Thymus (tissue), 11 donors: ENCODE measurements around the gene MAGI3. TPM values are rescaled to one million over a fixed set of nuclear protein-coding genes. Genes with fewer than 3 reads are reported as not detected.

Experiments used
- DNase-seq, 9 donors: peaks; one replicate each; pipeline ENCODE4 v3.0.0-alpha.2; 2013; ENCODE audit warnings: low spot score in 9 of 9, low read depth in 6 of 9, missing footprints in 1 of 9
- H3K27ac ChIP-seq, 2 donors: one replicate each; pipeline ENCODE4 v1.5.1; 2013; ENCODE audit warnings: control low read depth in 1 of 2, low read depth in 1 of 2, low read length in 1 of 2, mild to moderate bottlenecking in 1 of 2, moderate library complexity in 1 of 2
- H3K27me3 ChIP-seq, 2 donors: one replicate each; pipeline ENCODE4 v1.5.1; 2013; ENCODE audit warnings: low read length in 1 of 2; ENCODE audit not compliant: control insufficient read depth in 2 of 2, insufficient read depth in 1 of 2
- H3K36me3 ChIP-seq, 2 donors: one replicate each; pipeline ENCODE4 v1.5.1; 2013; ENCODE audit warnings: low read length in 1 of 2, mild to moderate bottlenecking in 1 of 2, moderate library complexity in 1 of 2; ENCODE audit not compliant: control insufficient read depth in 2 of 2, insufficient read depth in 2 of 2
- H3K4me1 ChIP-seq, 2 donors: one replicate each; pipeline ENCODE4 v1.5.1; 2013; ENCODE audit warnings: low read length in 2 of 2; ENCODE audit not compliant: control insufficient read depth in 2 of 2, insufficient read depth in 2 of 2
- H3K4me3 ChIP-seq, 2 donors: one replicate each; pipeline ENCODE4 v1.5.1; 2013; ENCODE audit warnings: low read length in 2 of 2, control low read depth in 1 of 2, mild to moderate bottlenecking in 1 of 2
- H3K9me3 ChIP-seq, 2 donors: one replicate each; pipeline ENCODE4 v1.5.1; 2013; ENCODE audit warnings: low read length in 1 of 2, mild to moderate bottlenecking in 1 of 2; ENCODE audit not compliant: control insufficient read depth in 2 of 2, insufficient read depth in 1 of 2
- WGBS: extraction: QIAGEN DNeasy Blood & Tissue Kit; methylation state at CpG from one replicate; pipeline ENCODE4 v1.1.7; 2013; 5-methylcytosine and 5-hydroxymethylcytosine counted together
- polyA plus RNA-seq: library from polyadenylated mRNA; stranded (reverse); fragments of 200-250 nt; gene quantifications from one replicate; pipeline ENCODE4 v1.2.3, GENCODE V29; 2013
- total RNA-seq: library from RNA; stranded (reverse); fragments of 120-200 nt; gene quantifications from one replicate; pipeline ENCODE4 v1.2.4, GENCODE V29; 2013
- donor health status: healthy.

MAGI3 gene
- total and polyA plus RNA-seq, 2 donors, result 4.6 to 6.5 TPM

- no peak for DNase-seq
- Histone ChIP-seq H3K4me3 (no peak overlapping the region), H3K36me3 (no peaks in the 10 kb centered on the region), H3K27ac (no peak overlapping the region), H3K9me3 (no peaks in the 10 kb centered on the region), H3K27me3 (no peaks in the 10 kb centered on the region), H3K4me1 (no peaks in the 10 kb centered on the region)
- 96% methylated on average over 4 of the region's 4 CpGs for WGBS
Measured at GRCh38 chr1:113672491-113672890, 282.2 kb downstream of the MAGI3 start.

GRCh38 chr1:113674591-113674990 is 284.3 kb downstream of the MAGI3 start:
- Histone ChIP-seq H3K27me3 (no peaks in the 10 kb centered on the region), H3K36me3 (no peaks in the 10 kb centered on the region), H3K4me1 (no peaks in the 10 kb centered on the region), H3K27ac (no peak overlapping the region), H3K4me3 (no peak overlapping the region), H3K9me3 (no peaks in the 10 kb centered on the region)
- DNase-seq, result no peak
- 96% methylated on average over 1 of the region's 1 CpG for WGBS

DNA sequence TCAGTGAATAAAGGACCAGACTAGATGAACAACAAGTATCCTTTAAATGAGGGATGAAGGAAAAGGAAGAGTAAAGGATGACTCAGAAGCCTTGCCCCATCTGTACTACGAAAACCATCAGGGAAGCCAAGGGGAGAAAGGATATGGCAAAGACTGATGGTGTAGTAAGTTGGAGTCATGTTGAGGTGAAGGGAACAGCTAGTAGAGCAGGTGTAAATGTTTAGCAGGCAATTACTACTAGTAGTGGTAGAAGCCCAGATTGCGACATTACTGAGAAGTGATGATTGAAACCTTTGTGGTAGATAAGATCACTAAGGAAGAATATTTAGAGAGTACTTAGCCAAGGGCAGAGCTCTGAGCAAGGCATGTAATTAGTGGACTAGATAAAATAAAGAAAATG is 285.0 kb downstream of the MAGI3 start:
- Histone ChIP-seq H3K4me3 (no peak overlapping the region), H3K36me3 (no peaks in the 10 kb centered on the region), H3K4me1 (no peaks in the 10 kb centered on the region), H3K27ac (no peak overlapping the region), H3K9me3 (no peaks in the 10 kb centered on the region), H3K27me3 (no peaks in the 10 kb centered on the region)
- WGBS, result over 99% methylated on average over 2 of the region's 2 CpGs
- no peak for DNase-seq

DNA sequence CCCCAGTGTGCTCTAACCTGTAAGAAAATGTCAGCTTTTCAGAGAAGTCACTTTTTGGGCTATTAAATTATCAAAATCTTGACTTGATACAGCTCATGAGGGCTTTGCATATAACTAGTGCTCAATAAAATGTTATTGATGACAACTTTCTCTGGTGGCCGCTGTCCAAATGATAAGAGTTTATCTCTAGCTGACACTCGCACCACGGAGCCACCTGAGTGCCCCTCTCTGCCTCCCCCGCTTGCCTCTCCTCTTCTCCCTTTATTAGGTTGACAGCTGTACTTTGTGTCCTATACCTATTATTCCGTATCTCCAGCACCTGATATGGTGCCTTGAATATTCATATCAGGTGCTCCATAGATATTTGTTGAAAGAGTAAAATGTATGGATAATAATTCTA is 286.2 kb downstream of the MAGI3 start:
- 99% methylated on average over 5 of the region's 5 CpGs for WGBS
- no peaks in the 10 kb centered on the region for H3K27me3 ChIP-seq
- H3K4me1 ChIP-seq, result no peaks in the 10 kb centered on the region
- no peaks in the 10 kb centered on the region for H3K9me3 ChIP-seq
- no peak overlapping the region for H3K27ac ChIP-seq
- DNase-seq, result no peak
- no peaks in the 10 kb centered on the region for H3K36me3 ChIP-seq
- H3K4me3 ChIP-seq, result no peak overlapping the region

DNA sequence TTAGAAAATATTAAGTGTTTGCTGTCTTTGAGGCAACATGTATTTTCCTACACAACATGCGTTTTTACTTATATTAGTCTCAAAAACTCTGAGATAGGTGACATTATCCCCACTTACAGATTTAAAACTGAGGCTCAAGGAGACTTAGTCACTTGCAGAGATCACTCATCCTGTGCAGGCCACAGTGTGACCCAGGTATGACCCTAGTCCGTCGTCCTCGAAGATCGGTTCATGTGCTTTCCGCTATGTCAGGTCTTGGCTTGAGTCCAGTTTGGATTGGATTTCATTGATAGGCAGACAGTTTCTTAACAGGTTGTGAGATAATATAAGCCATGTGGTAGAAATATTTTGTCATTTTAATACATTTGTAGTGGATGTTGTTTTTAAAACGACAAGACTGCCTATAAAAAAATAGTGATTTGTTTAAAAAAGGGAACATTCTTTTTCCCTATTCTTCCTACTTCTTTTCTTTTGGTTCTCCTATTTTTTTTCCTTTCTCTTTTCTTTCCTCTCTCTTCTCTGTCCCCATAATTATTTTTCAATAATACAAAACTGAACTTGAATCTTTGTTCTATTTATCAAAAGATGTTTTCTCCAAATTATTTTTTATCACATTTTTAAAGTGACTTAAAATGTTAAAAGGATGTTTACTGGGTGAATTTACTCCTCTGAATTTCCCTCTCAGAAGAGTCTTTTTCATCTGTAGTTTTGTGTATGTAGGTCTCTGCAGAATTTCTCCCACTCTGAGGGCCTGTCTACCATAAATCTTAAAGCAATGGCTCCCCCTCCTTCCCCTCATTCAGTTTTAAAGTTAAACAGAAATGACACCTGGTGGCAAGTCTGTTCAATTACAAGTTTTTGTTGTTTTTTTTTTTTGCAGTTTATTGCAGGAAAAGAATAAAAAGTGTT is 287.2 kb downstream of the MAGI3 start:
- DNase-seq, result peak in 8 of 9 donors; percentile 14 to 57 (median 23)
- Histone ChIP-seq H3K4me1 (no peaks in the 10 kb centered on the region), H3K27me3 (no peaks in the 10 kb centered on the region), H3K9me3 (no peaks in the 10 kb centered on the region), H3K27ac (no peak overlapping the region), H3K36me3 (no peaks in the 10 kb centered on the region), H3K4me3 (no peak overlapping the region)
- 93% methylated on average over 7 of the region's 7 CpGs for WGBS

GRCh38 chr1:113678159-113678469 is 287.8 kb downstream of the MAGI3 start:
- H3K4me1 ChIP-seq, result no peaks in the 10 kb centered on the region
- H3K27me3 ChIP-seq, result no peaks in the 10 kb centered on the region
- H3K9me3 ChIP-seq, result no peaks in the 10 kb centered on the region
- H3K4me3 ChIP-seq, result no peak overlapping the region
- DNase-seq, result no peak
- H3K27ac ChIP-seq, result no peak overlapping the region
- no peaks in the 10 kb centered on the region for H3K36me3 ChIP-seq

- 98% methylated on average over 7 of the region's 7 CpGs for WGBS
- H3K27ac ChIP-seq, result no peak overlapping the region
Measured at GRCh38 chr1:113681596-113682337, 291.5 kb downstream of the MAGI3 start.

DNA sequence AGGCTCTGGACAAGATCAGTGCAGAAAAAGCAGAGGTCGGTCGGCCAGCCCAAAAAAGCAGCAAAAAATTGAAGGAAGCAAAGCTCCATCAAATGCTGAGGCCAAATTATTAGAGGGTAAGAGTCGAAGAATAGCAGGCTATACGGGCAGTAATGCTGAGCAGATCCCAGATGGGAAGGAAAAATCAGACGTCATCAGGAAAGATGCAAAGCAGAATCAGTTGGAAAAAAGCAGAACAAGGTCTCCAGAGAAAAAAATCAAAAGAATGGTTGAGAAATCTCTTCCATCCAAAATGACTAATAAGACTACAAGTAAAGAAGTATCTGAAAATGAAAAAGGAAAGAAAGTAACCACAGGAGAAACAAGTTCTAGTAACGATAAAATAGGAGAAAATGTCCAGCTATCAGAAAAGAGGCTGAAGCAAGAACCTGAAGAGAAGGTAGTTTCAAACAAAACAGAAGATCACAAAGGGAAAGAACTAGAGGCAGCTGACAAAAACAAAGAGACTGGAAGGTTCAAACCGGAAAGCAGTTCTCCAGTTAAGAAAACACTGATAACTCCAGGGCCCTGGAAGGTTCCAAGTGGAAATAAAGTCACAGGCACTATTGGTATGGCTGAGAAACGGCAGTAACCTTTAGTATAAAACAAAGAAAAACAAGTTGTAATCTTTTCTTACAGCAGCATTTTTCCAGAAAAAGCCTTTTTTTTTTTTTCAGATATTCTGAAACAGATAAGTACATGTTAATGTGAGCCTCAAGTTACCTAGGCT is 293.3 kb downstream of the MAGI3 start:
- no peaks in the 10 kb centered on the region for H3K4me1 ChIP-seq
- WGBS, result 89% methylated on average over 8 of the region's 8 CpGs
- no peak for DNase-seq
- H3K27ac ChIP-seq, result no peak overlapping the region
- no peaks in the 10 kb centered on the region for H3K36me3 ChIP-seq
- no peak overlapping the region for H3K4me3 ChIP-seq
- no peaks in the 10 kb centered on the region for H3K27me3 ChIP-seq
- no peaks in the 10 kb centered on the region for H3K9me3 ChIP-seq

More at GRCh38 chr1:113681596-113682337, 291.5 kb downstream of the MAGI3 start:
- H3K9me3 ChIP-seq, result no peaks in the 10 kb centered on the region
- H3K4me3 ChIP-seq, result no peak overlapping the region
- DNase-seq, result no peak
- no peaks in the 10 kb centered on the region for H3K27me3 ChIP-seq
- H3K4me1 ChIP-seq, result no peaks in the 10 kb centered on the region
- H3K36me3 ChIP-seq, result no peaks in the 10 kb centered on the region

DNA sequence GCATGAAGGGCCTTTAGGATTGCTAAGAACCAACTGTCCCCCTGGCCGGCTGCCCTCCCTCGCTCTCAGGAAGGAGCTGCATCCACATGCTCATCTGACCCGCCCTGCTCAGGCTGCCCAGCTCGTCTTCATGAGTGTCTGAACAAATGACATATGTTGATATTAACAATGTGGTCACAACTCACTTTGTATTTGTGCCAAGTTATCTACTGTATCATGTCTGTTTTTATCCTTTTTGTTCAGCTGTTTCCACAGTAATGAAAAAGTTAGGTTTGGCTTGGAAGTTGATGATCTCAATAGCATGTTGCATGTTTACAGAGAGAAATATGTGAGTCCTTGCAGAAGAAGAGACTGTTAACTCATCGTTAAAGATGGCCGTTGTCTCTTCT is 293.8 kb downstream of the MAGI3 start:
- Histone ChIP-seq H3K4me3 (no peak overlapping the region), H3K27me3 (no peaks in the 10 kb centered on the region), H3K9me3 (no peaks in the 10 kb centered on the region), H3K4me1 (no peaks in the 10 kb centered on the region), H3K36me3 (no peaks in the 10 kb centered on the region), H3K27ac (no peak overlapping the region)
- 93% methylated on average over 6 of the region's 6 CpGs for WGBS
- no peak for DNase-seq
